SH-SY5Y (cell line): ENCODE results near the gene COL4A4.

Experiments
- GATA2 ChIP-seq: IDR thresholded peaks from 2 replicates; pipeline ENCODE4 v1.6.1; 2011; ENCODE audit warnings: mild to moderate bottlenecking, low read depth, low read length
- GATA3 ChIP-seq: IDR thresholded peaks from 2 replicates; pipeline ENCODE4 v1.6.1; 2011; ENCODE audit warnings: low read depth, mild to moderate bottlenecking, low read length, moderate library complexity

GRCh38 chr2:227205701-227206100, 41.7 kb upstream of the COL4A4 start:
- TF ChIP-seq GATA2 (no peak), GATA3 (no peak)
